AG09319 (cell line): ENCODE data around the gene NRGN.
A peak's percentile ranks its signal among the peaks of the same experiment; 100 is the strongest.

Experiments used
- DNase-seq: peaks from one replicate; pipeline ENCODE4 v3.0.0-alpha.2; 2010; ENCODE audit warnings: low read depth; ENCODE audit errors: extremely low read depth
- CTCF ChIP-seq: IDR thresholded peaks from 2 replicates; pipeline ENCODE4 v1.5.1; 2011; ENCODE audit warnings: low read depth, mild to moderate bottlenecking, inconsistent platforms, low read length, moderate library complexity

The NRGN gene

GRCh38 chr11:124746621-124747243, 7.0 kb downstream of the NRGN start:
- DNase-seq, result peak; percentile 11

GRCh38 chr11:124747406-124748099, 7.8 kb downstream of the NRGN start:
- TF ChIP-seq CTCF, result no peak
- DNase-seq, result no peak

More at GRCh38 chr11:124746621-124747243, 7.0 kb downstream of the NRGN start:
- peak; percentile 65 for TF ChIP-seq CTCF

GRCh38 chr11:124748100-124748418, 8.3 kb downstream of the NRGN start:
- no peak for TF ChIP-seq CTCF
- no peak for DNase-seq

- no peak for TF ChIP-seq CTCF
- DNase-seq, result no peak
Measured at GRCh38 chr11:124748481-124749343, 9.0 kb downstream of the NRGN start.

GRCh38 chr11:124749912-124750311, 10.2 kb downstream of the NRGN start:
- DNase-seq, result no peak
- TF ChIP-seq CTCF, result no peak

GRCh38 chr11:124751391-124751740, 11.6 kb downstream of the NRGN start:
- no peak for TF ChIP-seq CTCF
- DNase-seq, result no peak
